K562 (cell line): ENCODE measurements around the gene MED31. TPM values are rescaled to one million over a fixed set of nuclear protein-coding genes. Genes with fewer than 3 reads are reported as not detected.

Experiments
- ATAC-seq: fragments of 200-7000 bp; cut with Tn5 transposase; 3 replicates; pipeline ENCODE4 v1.9.1; 2020; ENCODE audit warnings: moderate library complexity
- BruUV-seq: library from RNA; stranded (reverse); fragments of 400-500 nt; replicated peaks from 2 replicates; lab custom pipeline; 2021; lab: Mats Ljungman, UMichigan
- CTCF ChIA-PET: fragments of 300-600 bp; formaldehyde crosslinking; extraction: SDS; loops from one replicate; lab custom pipeline; 2021; ENCODE audit warnings: low intra/inter-chr PET ratio; lab: Yijun Ruan, JAX
- POLR2A ChIA-PET: fragments of 300-600, 350-650 bp; sonication (Branson Sonifier 250); formaldehyde crosslinking; extraction: SDS; loops from one replicate; lab custom pipeline; 2021; ENCODE audit warnings: antibody characterized with exemption, inconsistent platforms; lab: Yijun Ruan, JAX
- DNase-seq, 4 experiments: peaks; one replicate each; pipeline versions ENCODE4 v3.0.0 to v3.0.0-alpha.2; 2011 to 2018; ENCODE audit warnings: low spot score in 3 of 4, mixed read lengths in 3 of 4; ENCODE audit errors: extremely low read depth in 1 of 4
- FAIRE-seq: peaks from 2 replicates; lab custom pipeline; 2011; peaks lifted over from hg19 to GRCh38; lab: Jason Lieb, UNC
- H2AFZ ChIP-seq: 2 replicates; pipeline ENCODE4 v1.6.0; 2011; ENCODE audit warnings: low read depth, low read length, control low read depth, inconsistent platforms
- H3K27ac ChIP-seq: fragments of 200-600 bp; 3 replicates; pipeline ENCODE4 v1.8.0; 2011; ENCODE audit warnings: low read depth, mild to moderate bottlenecking, control low read depth, inconsistent platforms, low read length, moderate library complexity, mixed read lengths; ENCODE audit errors: extremely low read depth
- H3K27me3 ChIP-seq, 2 experiments: fragments of 300-600 bp in 1 of 2; 2 replicates in 1 of 2; 3 replicates in 1 of 2; pipeline versions ENCODE4 v1.6.0 to v1.8.0; 2011; ENCODE audit warnings: inconsistent platforms in 2 of 2, low read length in 2 of 2, mild to moderate bottlenecking in 1 of 2, mixed read lengths in 1 of 2, moderate library complexity in 1 of 2; ENCODE audit not compliant: control insufficient read depth in 2 of 2, insufficient read depth in 2 of 2
- H3K36me3 ChIP-seq: fragments of 300-600 bp; 3 replicates; pipeline ENCODE4 v1.8.0; 2011; ENCODE audit warnings: mild to moderate bottlenecking, low read length, inconsistent platforms; ENCODE audit not compliant: control insufficient read depth, insufficient read depth
- H3K4me1 ChIP-seq, 2 experiments: fragments of 200-600 bp in 1 of 2; replicated peaks in 1 of 2; 2 replicates in 1 of 2; 3 replicates in 1 of 2; pipeline versions ENCODE4 v1.5.1 to v1.8.0; 2011; ENCODE audit warnings: inconsistent platforms in 2 of 2, low read length in 2 of 2, mild to moderate bottlenecking in 1 of 2, mixed read lengths in 1 of 2, moderate library complexity in 1 of 2; ENCODE audit not compliant: control insufficient read depth in 2 of 2, insufficient read depth in 2 of 2
- H3K4me2 ChIP-seq: 2 replicates; pipeline ENCODE4 v1.6.1; 2011; ENCODE audit warnings: low read length, control low read depth, inconsistent platforms, mixed read lengths; ENCODE audit not compliant: insufficient read depth
- H3K4me3 ChIP-seq: fragments of 200-600 bp; sonication (generic), shearing (Covaris generic); 2 replicates; pipeline ENCODE4 v1.5.1; 2016; ENCODE audit warnings: control low read depth, inconsistent platforms
- H3K79me2 ChIP-seq: fragments of 200-600 bp; 3 replicates; pipeline ENCODE4 v1.8.0; 2011; ENCODE audit warnings: low read length, inconsistent platforms; ENCODE audit not compliant: control insufficient read depth, insufficient read depth
- H3K9ac ChIP-seq, 2 experiments: 2 replicates each; pipeline versions ENCODE4 v1.6.0 to v1.6.1; 2011; ENCODE audit warnings: low read depth in 2 of 2, low read length in 2 of 2, control low read depth in 1 of 2, inconsistent platforms in 1 of 2, mild to moderate bottlenecking in 1 of 2, mixed read lengths in 1 of 2; ENCODE audit not compliant: insufficient read depth in 1 of 2
- H3K9me1 ChIP-seq: one replicate; pipeline ENCODE4 v1.6.0; 2011; ENCODE audit warnings: inconsistent platforms, mild to moderate bottlenecking, low read length, moderate library complexity; ENCODE audit not compliant: control insufficient read depth, insufficient read depth
- H3K9me3 ChIP-seq: replicated peaks from 2 replicates; pipeline ENCODE4 v1.5.1; 2011; ENCODE audit warnings: low read depth, low read length, inconsistent platforms; ENCODE audit not compliant: control insufficient read depth, insufficient read depth
- H4K20me1 ChIP-seq: replicated peaks from 2 replicates; pipeline ENCODE4 v1.6.1; 2011; ENCODE audit warnings: low read length, inconsistent platforms, mixed read lengths; ENCODE audit not compliant: control insufficient read depth, insufficient read depth
- ADNP ChIP-seq: fragments of 200-800 bp; sonication (Bioruptor generic); IDR thresholded peaks from 2 replicates; pipeline ENCODE4 v1.6.1; 2016; ENCODE audit warnings: missing genetic modification characterization, missing compliant biosample characterization
- CHD1 ChIP-seq: fragments of 200-600 bp; sonication (generic); IDR thresholded peaks from one replicate; pipeline ENCODE4 v1.6.1; 2012; ENCODE audit warnings: mild to moderate bottlenecking, moderate library complexity, low read length, inconsistent platforms
- KDM2B ChIP-seq: fragments of 250-450 bp; sonication (Bioruptor Pico); IDR thresholded peaks from 2 replicates; pipeline ENCODE4 v1.8.0; 2021; ENCODE audit warnings: mild to moderate bottlenecking, moderate library complexity
- LEF1 ChIP-seq: fragments of 450-650 bp; IDR thresholded peaks from 2 replicates; pipeline ENCODE4 v1.6.1; 2016; ENCODE audit warnings: mild to moderate bottlenecking
- NBN ChIP-seq: fragments of 450-650 bp; IDR thresholded peaks from 2 replicates; pipeline ENCODE4 v1.6.1; 2016; ENCODE audit warnings: low read depth, mild to moderate bottlenecking
- POLR2A ChIP-seq: fragments of 450-650 bp; conservative IDR thresholded peaks from 2 replicates; pipeline ENCODE4 v1.6.1; 2016
- POLR2AphosphoS5 ChIP-seq: IDR thresholded peaks from 2 replicates; pipeline ENCODE4 v1.6.1; 2011; ENCODE audit warnings: mild to moderate bottlenecking, low read depth, low read length, moderate library complexity; ENCODE audit not compliant: control insufficient read depth, insufficient read depth
- SLC30A9 ChIP-seq: fragments of 250-450 bp; sonication (Bioruptor Pico); IDR thresholded peaks from 2 replicates; pipeline ENCODE4 v1.8.0; 2022; ENCODE audit warnings: mild to moderate bottlenecking, moderate library complexity
- SREBF1 ChIP-seq: fragments of 150-350 bp; IDR thresholded peaks from 2 replicates; pipeline ENCODE4 v1.6.1; 2014; ENCODE audit warnings: antibody characterized with exemption, low read depth, low read length, borderline replicate concordance
- ZNF57 ChIP-seq: fragments of 450-650 bp; formaldehyde crosslinking; IDR thresholded peaks from 2 replicates; pipeline ENCODE4 v1.4.0; 2020; ENCODE audit warnings: mild to moderate bottlenecking, moderate library complexity
- WGBS: fragments of 100-300 bp; shearing (Covaris generic); methylation state at CpG from one replicate; pipeline ENCODE4 v1.1.6; 2016; ENCODE audit warnings: low coverage, mixed read lengths; ENCODE audit not compliant: insufficient coverage; ENCODE audit errors: missing lambda C conversion rate; 5-methylcytosine and 5-hydroxymethylcytosine counted together
- in situ Hi-C: fragments of 300-500 bp; cut with MboI; formaldehyde crosslinking; loops from 4 replicates; pipeline ENCODE4 v1.15.0; 2018; ENCODE audit warnings: inconsistent platforms, mixed read lengths
- intact Hi-C: fragments of 100-400 bp; cut with micrococcal nuclease; formaldehyde crosslinking; loops from 2 replicates; pipeline ENCODE4 v1.14.2; 2022
- polyA plus RNA-seq, 8 experiments: library from polyadenylated mRNA; depleted of rRNA in 4 of 8; stranded (reverse) in 5 of 8; unstranded in 3 of 8; fragments of >200 nt; fragmentation: Nextera tagmentation in 2 of 8; fragmentation: Illumina TruSeq in 1 of 8; extraction: Ambion mirVana in 2 of 8; extraction: Trizol in 1 of 8; gene quantifications; 2 replicates each; pipeline versions ENCODE4 v1.2.1 to v1.2.3, GENCODE V29; 2011 to 2014; ENCODE audit warnings: inconsistent platforms in 1 of 8, missing spikeins in 1 of 8
- total RNA-seq, 7 experiments: library from RNA; depleted of rRNA in 6 of 7; stranded (reverse); fragments of >200 nt in 6 of 7; fragmentation: Illumina TruSeq in 2 of 7; extraction: Trizol in 2 of 7; gene quantifications; 2 replicates each; pipeline versions ENCODE4 v1.2.1 to v1.2.3, GENCODE V29; 2011 to 2021; ENCODE audit warnings: low replicate concordance in 1 of 7
- TF ChIP-seq, protein P1 (sequence below): sonication (generic); formaldehyde crosslinking; IDR thresholded peaks from 2 replicates; pipeline ENCODE4 v1.9.0; 2022; ENCODE audit warnings: mild to moderate bottlenecking, missing genetic modification reagents
- TF ChIP-seq, protein P2 (sequence below): fragments of 250-450 bp; sonication (Bioruptor Pico); IDR thresholded peaks from 2 replicates; pipeline ENCODE4 v1.5.0; 2021; ENCODE audit warnings: mild to moderate bottlenecking, moderate library complexity

Gene MED31
- total and polyA plus RNA-seq, 9 of the 15 experiments (the other 6 are each of a cell fraction or from before 2014, with no cell fraction given), result 6.4 to 39.9 (median 14.6) TPM

DNA sequence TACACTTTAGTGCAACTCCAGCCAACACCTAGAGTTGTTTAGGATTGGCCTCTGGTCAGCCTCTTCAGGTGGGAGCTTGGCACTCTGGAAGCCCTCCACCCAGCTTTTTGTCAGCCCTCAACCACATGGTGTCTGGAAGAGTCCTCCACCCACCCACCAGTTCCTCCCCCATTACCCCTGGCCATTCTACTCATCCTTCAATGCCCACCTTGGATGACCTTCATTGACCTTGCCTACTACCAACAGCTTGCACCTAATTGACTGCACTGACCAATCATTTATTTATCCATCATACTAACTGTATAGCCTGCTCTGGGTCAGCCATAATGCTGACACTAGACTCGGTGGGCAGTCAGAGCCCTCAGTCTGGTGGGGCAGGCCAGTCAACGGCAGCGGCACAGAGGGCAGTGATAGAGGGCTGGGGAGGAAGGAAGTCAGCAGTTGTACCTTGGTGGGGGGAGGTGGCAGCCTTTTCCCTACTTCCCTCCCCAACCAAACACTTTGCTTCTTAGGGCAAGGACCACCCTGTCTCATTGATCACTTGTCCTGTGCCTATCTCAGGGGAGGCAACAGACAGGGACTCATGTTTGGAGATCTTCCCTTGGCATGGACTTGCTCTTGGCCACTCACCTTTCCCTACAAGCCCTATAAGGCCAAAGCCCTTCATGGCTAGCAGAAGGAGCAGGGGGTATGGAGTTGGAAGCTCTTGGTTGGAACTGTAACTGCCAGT, 32.5 kb upstream of the MED31 start:
- peaks cover 8 to 35% of the 10 kb centered on the region in 2 experiments; a peak in 4 of 5 replicates for H3K27me3 ChIP-seq
- CTCF ChIA-PET, result no interaction called here
- no peak overlapping the region for H3K27ac ChIP-seq
- no peaks in the 10 kb centered on the region for H3K4me1 ChIP-seq
- BruUV-seq, result no TSS peak
- FAIRE-seq (no peak), ATAC-seq (no peak), DNase-seq (no peak)
- H3K9me3 ChIP-seq, result no peaks in the 10 kb centered on the region
- TF ChIP-seq SLC30A9 (CRISPR knock-in tag), result no peak
- TF ChIP-seq, protein P1, sequence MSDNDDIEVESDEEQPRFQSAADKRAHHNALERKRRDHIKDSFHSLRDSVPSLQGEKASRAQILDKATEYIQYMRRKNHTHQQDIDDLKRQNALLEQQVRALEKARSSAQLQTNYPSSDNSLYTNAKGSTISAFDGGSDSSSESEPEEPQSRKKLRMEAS (CRISPR knock-in tag), result no peak
- no peaks in the 10 kb centered on the region for H3K36me3 ChIP-seq
- intact Hi-C loops (no loop called here), in situ Hi-C loops (no loop called here)
- POLR2A ChIA-PET, result no interaction called here
- 0% methylated on average over 3 of the region's 3 CpGs for WGBS
- H3K4me2 ChIP-seq, result no peak overlapping the region
- H4K20me1 ChIP-seq, result no peaks in the 10 kb centered on the region
- H3K79me2 ChIP-seq, result no peaks in the 10 kb centered on the region
- no peaks in the 10 kb centered on the region for H3K9me1 ChIP-seq
- H3K9ac ChIP-seq, result no peak overlapping the region
- no peak overlapping the region for H3K4me3 ChIP-seq
- H2AFZ ChIP-seq, result no peak overlapping the region

DNA sequence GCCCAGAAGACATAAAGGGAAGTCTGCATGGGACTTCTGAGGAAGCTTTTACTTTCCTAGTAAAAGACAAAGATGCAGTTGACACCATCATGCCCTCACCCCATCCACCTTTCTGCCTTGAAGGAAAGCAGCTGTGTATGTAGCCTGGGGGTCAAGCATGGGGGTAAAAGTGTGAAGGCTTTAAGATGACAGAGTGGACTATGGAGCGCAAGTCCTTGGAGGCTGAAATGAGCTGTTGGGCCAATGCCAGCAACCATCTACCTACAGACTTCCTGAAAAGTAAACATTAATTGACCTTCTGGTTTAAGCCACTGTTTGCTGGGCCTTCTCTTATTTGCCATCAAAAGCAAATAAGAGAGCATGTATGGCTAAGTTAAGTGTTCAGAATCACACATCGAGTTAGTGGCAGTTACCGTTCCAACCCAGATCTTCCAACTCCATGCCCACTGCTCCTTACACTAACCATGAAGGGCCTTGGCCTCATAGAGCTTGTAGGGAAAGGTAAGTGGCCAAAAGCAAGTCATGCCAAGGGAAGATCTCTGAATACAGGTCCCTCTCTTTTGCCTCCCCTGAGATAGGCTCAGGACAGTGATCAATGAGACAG, 31.8 kb upstream of the MED31 start:
- DNase-seq (no peak), ATAC-seq (no peak), FAIRE-seq (no peak)
- ChIA-PET CTCF (no interaction called here), POLR2A (interaction anchor here (0.6 kb wide), 1 partner anchor 976 kb away, joined by 3 read pairs; no protein-coding TSS in a partner anchor)
- Histone ChIP-seq H2AFZ (no peak overlapping the region), H3K4me3 (no peak overlapping the region), H4K20me1 (no peaks in the 10 kb centered on the region), H3K9ac (no peak overlapping the region), H3K27me3 (peaks cover 10 to 42% of the 10 kb centered on the region in 2 experiments; a peak in 4 of 5 replicates), H3K36me3 (no peaks in the 10 kb centered on the region), H3K4me2 (no peak overlapping the region), H3K79me2 (no peaks in the 10 kb centered on the region), H3K9me3 (no peaks in the 10 kb centered on the region), H3K9me1 (no peaks in the 10 kb centered on the region), H3K4me1 (no peaks in the 10 kb centered on the region), H3K27ac (no peak overlapping the region)
- BruUV-seq, result no TSS peak
- in situ Hi-C loops (no loop called here), intact Hi-C loops (no loop called here)
- 11% methylated on average over 1 of the region's 3 CpGs for WGBS
- TF ChIP-seq, protein P2, sequence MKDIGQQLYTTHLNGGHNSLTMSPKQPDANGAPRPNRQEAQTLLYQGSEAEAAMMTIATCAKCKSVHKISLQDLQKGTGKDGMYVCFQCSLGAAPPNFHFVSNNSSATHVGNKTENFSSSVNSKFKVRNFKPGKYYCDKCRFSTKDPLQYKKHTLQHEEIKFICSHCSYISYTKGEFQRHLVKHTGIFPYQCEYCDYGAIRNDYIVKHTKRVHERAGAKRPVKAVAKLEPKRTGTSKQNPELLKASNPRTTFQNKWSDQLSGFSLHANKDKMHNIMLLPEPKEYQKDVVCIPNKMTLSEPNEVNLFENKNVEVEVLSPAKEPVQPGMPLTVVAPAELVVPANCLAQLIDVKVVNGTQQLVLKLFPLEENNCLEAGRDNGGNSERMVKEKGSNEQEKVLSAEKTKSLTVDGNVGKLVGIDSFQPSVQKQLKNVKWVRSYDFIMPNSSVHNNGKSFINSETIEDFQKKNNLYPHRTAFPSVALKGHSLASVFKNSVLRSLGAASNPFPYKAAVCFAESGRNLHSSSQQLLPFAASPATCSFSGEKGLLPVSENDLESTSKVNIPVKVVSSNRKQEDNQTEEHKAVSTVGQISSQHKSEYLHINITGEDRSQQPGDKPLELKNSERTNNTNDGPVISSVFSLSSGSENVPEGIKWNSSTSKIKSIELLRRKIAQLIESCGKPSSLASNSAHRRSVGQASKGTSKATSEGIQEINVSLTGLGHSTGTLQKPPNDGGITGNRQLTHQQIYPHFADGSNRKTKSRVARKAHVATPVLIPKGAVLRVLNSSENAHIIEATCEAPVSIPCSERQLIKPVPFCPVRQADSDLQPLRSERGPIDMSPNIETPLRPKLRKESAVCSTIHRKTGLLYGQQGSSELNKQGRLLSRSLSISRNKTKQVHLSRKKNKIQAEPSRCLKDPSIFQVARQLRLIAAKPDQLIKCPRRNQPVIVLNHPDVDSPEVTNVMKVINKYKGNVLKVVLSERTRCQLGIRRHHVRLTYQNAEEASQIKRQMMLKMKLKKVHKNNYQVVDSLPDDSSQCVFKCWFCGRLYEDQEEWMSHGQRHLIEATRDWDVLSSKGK, result no peak
- TF ChIP-seq NBN, result no peak
- TF ChIP-seq KDM2B (CRISPR knock-in tag), result no peak
- TF ChIP-seq LEF1, result no peak
- no peak for TF ChIP-seq CHD1
- TF ChIP-seq ZNF57 (CRISPR knock-in tag), result no peak
- no peak for TF ChIP-seq POLR2AphosphoS5
- no peak for TF ChIP-seq ADNP (tag)
- TF ChIP-seq SREBF1, result no peak
- no peak for TF ChIP-seq POLR2A
